HG03108 (cell line): ENCODE data around the gene OR2B2.

Experiments
- ATAC-seq: cut with Tn5 transposase; IDR thresholded peaks from one replicate; pipeline ENCODE4 v1.9.1; 2021; ENCODE audit warnings: moderate library complexity; ENCODE audit not compliant: unreplicated experiment

The OR2B2 gene

GRCh38 chr6:27867945-27868300 lies 44.3 kb downstream of the OR2B2 start:
- ATAC-seq, result no peak

GRCh38 chr6:27867051-27867944 lies 44.9 kb downstream of the OR2B2 start:
- peak; percentile 27 for ATAC-seq

DNA sequence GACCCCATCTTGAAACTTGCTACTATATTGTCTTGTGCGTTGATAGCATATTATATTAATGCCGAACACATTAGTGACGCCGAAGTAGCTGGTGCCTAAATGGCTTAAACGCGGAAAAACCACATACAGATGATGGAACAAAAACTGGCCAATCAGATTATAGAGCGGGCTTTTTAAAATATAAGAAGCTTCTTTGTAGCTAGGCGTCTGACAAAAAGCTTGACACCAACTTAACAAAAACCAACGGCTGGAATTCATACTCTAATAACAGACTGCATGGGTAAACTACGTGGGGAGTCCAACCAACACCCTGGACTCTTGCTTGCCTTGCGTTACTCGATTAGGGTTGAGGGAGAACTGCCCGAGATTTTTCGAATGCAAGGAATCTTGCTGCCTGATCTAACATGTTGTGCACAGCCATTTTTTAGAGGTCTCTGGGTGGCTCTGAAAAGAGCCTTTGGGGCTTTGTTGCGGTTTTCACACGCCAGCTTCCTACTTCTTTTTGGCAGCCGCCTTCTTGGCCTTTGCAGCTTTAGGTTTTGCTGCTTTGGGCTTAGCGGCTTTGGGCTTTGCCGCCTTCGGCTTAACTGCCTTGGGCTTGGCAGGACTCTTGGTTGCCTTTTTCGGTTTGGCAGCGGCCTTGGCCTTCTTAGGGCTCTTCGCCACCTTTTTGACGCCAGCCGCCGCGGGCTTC lies 45.7 kb downstream of the OR2B2 start:
- ATAC-seq, result no peak

DNA sequence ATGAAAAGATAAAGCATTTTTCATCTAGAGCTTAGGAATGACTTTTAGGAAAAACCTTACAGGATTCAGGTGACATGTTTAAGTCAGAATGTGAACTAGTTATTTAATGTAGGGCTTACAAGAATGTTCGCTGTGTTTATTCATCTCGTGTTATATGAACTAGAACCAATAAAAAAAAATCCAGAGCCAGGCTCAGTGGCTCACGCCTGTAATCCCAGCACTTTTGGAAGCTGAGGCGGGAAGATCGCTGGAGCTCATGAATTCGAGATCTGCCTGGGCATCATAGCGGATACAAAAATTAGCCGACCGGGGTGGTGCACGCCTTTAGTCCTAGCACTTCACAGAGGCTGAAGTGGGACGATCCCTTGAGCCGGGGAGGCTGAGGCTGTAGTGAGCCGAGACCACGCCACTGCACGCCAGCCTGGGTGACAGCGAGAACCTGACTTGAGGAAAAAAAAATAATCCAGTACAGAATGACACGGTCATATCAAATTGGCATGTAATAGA lies 46.3 kb downstream of the OR2B2 start:
- ATAC-seq, result no peak

DNA sequence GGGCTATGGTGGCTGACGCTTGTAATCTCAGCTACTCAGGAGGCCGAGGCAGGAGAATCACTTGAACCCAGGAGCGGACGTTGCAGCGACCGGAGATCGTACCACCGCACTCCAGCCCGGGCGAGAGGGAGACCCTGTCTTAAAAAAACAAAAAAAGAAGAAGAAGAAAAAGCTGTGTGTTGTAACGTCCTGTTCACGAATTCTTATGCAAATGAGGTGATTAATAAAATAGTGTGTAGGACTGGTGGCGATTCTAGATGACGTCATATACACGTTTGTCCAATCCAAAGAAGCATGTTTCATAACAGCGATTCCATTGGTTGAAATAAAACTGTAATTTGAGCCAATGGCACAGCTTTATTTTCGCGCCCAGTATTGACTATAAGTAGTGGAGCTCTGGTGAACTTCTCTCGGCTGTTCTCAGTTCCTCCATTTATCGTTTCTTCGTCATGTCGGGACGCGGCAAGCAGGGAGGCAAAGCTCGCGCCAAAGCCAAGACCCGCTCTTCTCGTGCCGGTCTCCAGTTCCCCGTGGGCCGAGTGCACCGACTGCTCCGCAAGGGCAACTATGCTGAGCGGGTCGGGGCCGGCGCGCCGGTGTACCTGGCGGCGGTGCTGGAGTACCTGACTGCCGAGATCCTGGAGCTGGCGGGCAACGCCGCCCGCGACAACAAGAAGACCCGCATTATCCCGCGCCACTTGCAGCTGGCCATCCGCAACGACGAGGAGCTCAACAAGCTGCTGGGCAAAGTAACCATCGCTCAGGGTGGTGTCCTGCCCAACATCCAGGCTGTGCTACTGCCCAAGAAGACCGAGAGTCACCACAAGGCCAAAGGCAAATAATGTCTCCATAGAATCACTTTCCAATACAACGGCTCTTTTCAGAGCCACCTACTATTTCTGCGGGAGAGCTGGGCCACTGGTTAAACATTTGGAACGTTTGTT lies 47.0 kb downstream of the OR2B2 start:
- peak; percentile 60 for ATAC-seq

GRCh38 chr6:27863962-27864905 lies 48.0 kb downstream of the OR2B2 start:
- no peak for ATAC-seq

DNA sequence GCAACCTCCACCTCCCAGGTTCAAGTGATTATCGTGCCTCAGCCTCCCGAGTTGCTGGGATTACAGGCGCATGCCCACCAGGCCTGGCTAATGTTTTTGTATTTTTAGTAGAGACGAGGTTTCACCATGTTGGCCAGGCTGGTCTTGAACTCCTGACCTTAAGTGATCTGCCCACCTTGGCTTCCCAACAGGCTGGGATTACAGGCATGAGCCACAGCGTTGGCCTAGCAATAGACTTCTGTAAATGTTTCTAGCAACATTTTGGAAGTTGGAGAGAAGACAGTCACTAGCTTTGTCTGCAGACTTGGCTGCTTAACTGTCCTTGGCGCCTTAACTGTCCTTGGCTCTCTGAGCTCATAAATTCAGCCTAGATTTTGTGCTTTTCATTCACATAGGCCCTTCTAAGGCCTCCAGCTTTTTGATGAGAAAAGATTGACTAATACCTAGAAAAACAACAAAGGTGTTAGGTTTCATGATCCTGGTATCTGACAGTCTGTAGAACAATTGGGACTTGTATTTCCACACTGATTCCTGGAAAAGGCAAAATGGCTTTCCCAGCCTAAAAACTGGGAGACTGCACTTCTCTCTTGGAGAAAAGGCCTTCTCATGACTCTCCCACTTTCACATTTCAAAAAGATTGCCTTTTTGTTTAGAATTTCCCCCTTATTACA lies 49.7 kb downstream of the OR2B2 start:
- no peak for ATAC-seq

GRCh38 chr6:27861861-27862260 lies 50.3 kb downstream of the OR2B2 start:
- ATAC-seq, result no peak

DNA sequence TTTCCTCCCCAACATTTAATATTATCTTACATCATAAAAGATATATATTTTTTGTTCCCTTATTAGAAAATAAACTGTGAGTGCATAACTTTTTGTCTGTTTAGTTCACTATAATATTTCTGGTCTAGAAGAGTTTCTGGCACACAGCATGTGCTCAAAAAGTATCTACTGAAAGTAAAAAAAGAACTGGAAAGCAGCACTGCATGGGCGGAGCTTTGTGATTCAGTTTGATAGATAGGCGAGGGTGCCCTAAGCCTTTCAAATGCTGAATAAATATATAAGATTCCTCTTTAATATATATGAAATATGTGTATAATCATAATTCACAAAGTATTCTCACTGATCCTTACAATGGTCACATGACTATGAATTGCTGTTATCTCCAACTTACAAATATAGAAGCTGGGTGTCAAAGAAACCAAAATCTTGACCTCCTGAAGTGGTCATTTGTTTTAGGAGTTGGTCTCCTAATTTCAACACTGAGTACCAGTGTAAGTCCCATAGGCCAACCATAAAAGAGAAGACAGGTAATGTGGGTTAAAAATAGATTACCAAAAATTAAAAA lies 50.8 kb downstream of the OR2B2 start:
- no peak for ATAC-seq
